GM21367 (cell line): ENCODE measurements around the gene TEX29.

Experiments
- ATAC-seq: cut with Tn5 transposase; IDR thresholded peaks from one replicate; pipeline ENCODE4 v1.9.1; 2021; ENCODE audit not compliant: unreplicated experiment

TEX29 gene

DNA sequence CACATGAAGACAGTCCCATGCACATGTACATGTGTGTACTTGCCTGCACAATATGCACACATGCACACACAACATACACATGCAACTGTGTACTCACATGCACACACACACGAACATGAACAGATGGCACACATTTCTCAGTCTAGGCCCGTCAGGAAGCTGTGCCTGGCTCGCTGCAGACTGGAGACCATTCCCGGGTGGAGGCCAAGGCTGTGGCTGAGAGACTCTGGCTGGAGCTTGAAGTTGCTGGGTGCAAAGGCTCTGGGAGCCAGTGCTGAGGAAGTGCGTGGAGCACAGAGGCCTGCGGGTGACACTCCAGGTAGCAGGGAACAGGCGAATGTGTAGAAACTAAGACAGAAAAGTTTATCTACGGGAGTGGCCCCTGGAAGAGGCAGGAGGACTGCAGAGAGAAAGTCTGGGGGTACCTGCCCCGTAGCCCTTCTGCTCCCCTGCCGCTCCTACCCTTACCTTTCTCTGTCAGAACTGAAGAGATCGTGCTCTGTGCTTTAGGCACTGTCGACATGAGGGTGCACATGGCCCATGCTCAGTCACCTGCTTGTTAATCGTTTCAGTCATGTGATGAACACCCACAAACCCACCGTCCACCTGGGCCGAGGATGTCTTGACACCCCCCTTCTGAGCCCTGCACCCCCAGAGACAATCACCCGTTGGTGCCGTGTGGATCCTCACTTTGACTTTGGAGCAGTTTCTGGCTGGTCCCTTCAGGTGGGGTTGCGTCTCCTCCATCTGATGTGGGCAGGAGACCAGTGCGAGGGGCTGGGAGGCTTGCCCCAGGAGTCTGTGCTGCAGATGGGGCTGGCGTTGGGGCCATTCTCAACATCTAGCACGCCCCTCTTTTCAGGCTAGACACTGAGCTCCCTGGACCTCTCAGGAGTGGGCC is 69.4 kb downstream of the TEX29 start:
- no peak for ATAC-seq

DNA sequence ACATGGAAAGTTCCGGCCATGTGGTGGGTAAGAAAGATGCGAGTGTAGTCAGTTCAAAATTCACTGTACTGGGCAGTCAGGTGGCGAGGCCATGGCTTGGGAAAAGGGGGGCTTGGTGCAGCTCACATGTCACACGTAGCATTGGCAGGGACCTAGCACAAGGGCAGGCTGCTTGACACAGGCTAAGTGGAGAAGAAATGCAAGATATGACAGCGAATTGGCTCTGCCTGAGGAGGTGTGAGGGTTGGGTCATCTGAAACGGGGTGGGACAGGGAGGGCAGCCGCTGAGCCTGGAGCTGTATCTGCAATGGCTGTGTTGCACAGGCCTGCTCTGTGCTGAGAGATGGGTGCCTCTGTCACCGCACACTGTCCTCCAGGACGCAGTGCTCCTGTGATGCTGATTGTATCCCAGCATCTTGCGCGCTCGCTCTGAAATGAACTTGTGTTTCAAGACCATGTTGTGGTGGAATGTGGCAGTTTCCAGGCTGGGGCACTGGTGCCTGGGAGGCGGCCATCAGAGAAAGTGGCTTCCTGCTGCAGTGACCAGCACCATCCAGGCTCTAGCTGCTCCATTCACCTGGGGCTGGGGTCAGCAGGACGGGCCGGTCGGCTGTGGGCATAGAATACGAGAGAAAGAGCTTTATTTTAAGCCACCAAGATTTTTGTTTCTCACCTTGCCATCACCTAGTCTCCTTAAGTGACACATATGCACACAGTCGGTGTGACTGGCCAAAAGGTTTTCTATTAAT is 70.3 kb downstream of the TEX29 start:
- ATAC-seq = no peak

DNA sequence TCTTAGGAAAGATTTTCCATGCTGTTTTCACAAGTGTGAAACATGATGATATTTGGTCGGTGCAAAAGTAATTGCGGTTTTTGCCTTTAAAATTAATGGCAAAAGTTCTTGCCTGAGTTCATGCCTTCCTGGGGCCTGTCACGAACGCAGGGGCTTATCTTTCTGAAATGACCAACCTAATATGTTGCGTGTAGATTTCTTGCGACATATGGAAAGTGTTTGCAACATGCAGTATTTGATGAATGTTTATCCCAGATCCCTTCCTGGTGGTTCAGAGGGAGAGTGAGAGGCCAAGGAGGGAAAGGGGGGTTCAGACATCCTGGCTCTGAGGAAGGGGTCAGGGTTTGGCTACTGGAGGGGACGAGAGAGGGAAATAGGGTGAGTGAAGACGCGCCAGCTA is 72.0 kb downstream of the TEX29 start:
- no peak for ATAC-seq

- ATAC-seq = no peak
Observed at GRCh38 chr13:111393221-111393790, 72.9 kb downstream of the TEX29 start.
